ENCODE results near the gene RNGTT.

The RNGTT gene

GRCh38 chr6:89007209-89008000 is 44.0 kb upstream of the RNGTT start:
- DNase-seq (ENCODE audit: low read depth): peak; percentile 31

GRCh38 chr6:89002523-89002922 is 39.1 kb upstream of the RNGTT start:
- no peak overlapping the region for H3K4me3 ChIP-seq (replicated peaks; ENCODE audit: low read depth, low read length)
- DNase-seq (ENCODE audit: low read depth): peak; percentile 20
- TF ChIP-seq CTCF (IDR thresholded peaks at IDR 0.05; ENCODE audit: low read length, missing control alignments): no peak

More at GRCh38 chr6:89007209-89008000, 44.0 kb upstream of the RNGTT start:
- H3K4me3 ChIP-seq (replicated peaks; ENCODE audit: low read depth, low read length): no peak overlapping the region
- TF ChIP-seq CTCF (IDR thresholded peaks at IDR 0.05; ENCODE audit: low read length, missing control alignments): no peak

- no peak for DNase-seq (ENCODE audit: low read depth)
- no peak for TF ChIP-seq CTCF (IDR thresholded peaks at IDR 0.05; ENCODE audit: low read length, missing control alignments)
- H3K4me3 ChIP-seq (replicated peaks; ENCODE audit: low read depth, low read length): no peak overlapping the region
These were observed 33.9 kb upstream of the RNGTT start for GRCh38 chr6:88997327-88997726.

GRCh38 chr6:88992741-88993552 is 29.5 kb upstream of the RNGTT start:
- TF ChIP-seq CTCF (IDR thresholded peaks at IDR 0.05; ENCODE audit: low read length, missing control alignments): no peak
- peak; percentile 23 for DNase-seq (ENCODE audit: low read depth)
- no peak overlapping the region for H3K4me3 ChIP-seq (replicated peaks; ENCODE audit: low read depth, low read length)

- H3K4me3 ChIP-seq (replicated peaks; ENCODE audit: low read depth, low read length): no peak overlapping the region
- no peak for TF ChIP-seq CTCF (IDR thresholded peaks at IDR 0.05; ENCODE audit: low read length, missing control alignments)
- DNase-seq (ENCODE audit: low read depth): peak; percentile 82
These were observed 25.8 kb upstream of the RNGTT start for GRCh38 chr6:88989215-88989614.

GRCh38 chr6:88987922-88988321 is 24.5 kb upstream of the RNGTT start:
- no peak overlapping the region for H3K4me3 ChIP-seq (replicated peaks; ENCODE audit: low read depth, low read length)
- no peak for DNase-seq (ENCODE audit: low read depth)
- no peak for TF ChIP-seq CTCF (IDR thresholded peaks at IDR 0.05; ENCODE audit: low read length, missing control alignments)

Data from fibroblast of pulmonary artery (primary cell).